Stimulated activated naive CD8-positive, alpha-beta T cell treated with anti-CD3 and anti-CD28 coated beads, Interleukin-15, Interleukin-2, amounts not matched to agents 100 U/mL and 50 U/mL, for 24 hours (primary cell): ENCODE data around the gene BRPF1.

ENCODE experiments used
- ATAC-seq: fragments of 150-1000 bp; cut with Tn5 transposase; one replicate; pipeline ENCODE4 v1.10.0; 2021
- DNase-seq: peaks from one replicate; pipeline ENCODE4 v3.0.0; 2021

BRPF1 gene

GRCh38 chr3:9731206-9732079 lies at the start of gene BRPF1:
BRPF1 (plus strand) TSS chr3:9731735; CDS start chr3:9734141, 2,406 bp downstream.
- peak; percentile 98 for ATAC-seq

DNA sequence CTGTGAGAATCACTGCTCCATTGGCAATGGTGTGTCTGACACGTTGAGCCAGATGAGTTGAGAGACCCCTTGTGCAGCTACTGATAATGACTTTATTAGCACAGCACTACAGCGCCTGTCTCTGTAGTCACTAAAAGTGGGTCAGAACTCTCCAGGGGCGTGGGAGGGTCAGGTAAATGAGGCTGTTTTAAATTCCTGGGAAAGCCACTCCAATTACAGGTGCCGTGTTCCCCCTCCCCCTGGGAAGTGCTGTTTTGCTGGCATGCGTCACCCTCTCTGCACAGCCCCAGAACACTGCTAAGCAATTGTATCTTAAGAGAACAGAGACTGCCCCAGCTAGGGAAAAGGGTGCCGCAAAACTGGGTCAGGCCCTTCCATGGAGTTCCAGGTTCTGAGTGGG lies 49.4 kb upstream of the BRPF1 start:
- no peak for DNase-seq
- ATAC-seq, result no peak

More at GRCh38 chr3:9731206-9732079, at the start of gene BRPF1:
- DNase-seq, result peak; percentile 100

DNA sequence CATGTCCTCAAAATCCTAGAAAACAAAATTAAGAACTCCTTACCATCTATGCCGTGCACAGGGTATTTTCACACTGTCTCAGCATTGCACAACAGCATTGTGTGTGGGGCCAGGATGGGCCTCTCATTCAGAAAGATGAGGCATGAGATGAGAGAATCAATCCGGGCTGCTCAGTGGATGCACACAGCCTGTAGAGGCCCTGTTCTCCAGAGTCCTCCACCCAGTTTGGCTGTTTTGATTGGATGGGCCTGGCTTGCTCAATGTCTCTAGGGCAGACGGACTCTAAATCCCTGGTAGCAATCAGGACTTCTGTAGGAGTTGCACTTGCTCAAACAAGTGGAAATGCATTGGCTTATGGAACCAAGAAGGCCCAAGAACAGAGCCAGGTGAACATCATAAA lies 48.1 kb upstream of the BRPF1 start:
- no peak for DNase-seq
- ATAC-seq, result no peak

GRCh38 chr3:9685216-9686049 lies 46.1 kb upstream of the BRPF1 start:
- ATAC-seq, result no peak
- DNase-seq, result no peak

GRCh38 chr3:9686050-9686550 lies 45.4 kb upstream of the BRPF1 start:
- DNase-seq (no peak), ATAC-seq (no peak)

GRCh38 chr3:9686703-9687102 lies 44.8 kb upstream of the BRPF1 start:
- DNase-seq (no peak), ATAC-seq (no peak)

GRCh38 chr3:9687514-9687913 lies 44.0 kb upstream of the BRPF1 start:
- DNase-seq, result no peak
- no peak for ATAC-seq

DNA sequence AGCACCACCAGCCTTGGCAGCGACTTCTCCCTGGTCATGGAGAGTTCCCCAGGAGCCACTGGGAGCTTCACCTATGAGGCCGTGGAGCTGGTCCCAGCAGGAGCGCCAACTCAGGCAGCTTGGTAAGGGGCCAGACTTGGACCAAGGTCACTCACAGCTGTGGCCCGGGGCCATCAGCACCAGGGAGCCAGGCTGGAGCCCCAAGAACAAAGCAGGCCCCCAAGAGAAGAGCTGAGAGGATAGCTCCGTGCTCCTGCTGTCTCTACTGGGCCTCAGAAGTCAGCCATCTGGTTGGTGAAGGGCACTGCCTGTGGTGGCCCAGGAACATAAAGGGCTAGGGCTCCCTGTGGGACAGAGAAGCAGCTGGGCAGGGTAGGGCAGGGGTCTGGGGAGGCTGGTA lies 42.6 kb upstream of the BRPF1 start:
- no peak for ATAC-seq
- DNase-seq, result no peak

DNA sequence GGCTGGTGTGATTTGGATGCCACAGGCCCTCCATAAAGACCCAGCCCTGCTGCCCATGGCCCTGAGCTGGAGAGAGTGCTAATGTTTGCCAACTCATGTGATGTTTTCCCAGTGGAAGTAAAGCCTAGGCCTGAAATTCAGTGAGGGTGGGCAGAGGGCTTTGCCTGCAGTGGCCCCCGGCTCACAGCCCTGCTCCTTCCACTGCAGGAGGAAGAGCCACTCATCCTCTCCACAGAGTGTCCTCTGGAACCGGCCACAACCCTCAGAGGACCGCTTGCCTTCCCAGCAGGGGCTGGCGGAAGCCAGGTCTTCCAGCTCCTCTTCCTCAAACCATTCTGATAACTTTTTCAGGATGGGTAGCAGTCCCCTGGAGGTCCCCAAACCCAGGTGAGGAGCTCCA lies 41.8 kb upstream of the BRPF1 start:
- DNase-seq (no peak), ATAC-seq (no peak)

- no peak for ATAC-seq
- peak; percentile 7 for DNase-seq
Observed at GRCh38 chr3:9690451-9691450, 40.8 kb upstream of the BRPF1 start.

DNA sequence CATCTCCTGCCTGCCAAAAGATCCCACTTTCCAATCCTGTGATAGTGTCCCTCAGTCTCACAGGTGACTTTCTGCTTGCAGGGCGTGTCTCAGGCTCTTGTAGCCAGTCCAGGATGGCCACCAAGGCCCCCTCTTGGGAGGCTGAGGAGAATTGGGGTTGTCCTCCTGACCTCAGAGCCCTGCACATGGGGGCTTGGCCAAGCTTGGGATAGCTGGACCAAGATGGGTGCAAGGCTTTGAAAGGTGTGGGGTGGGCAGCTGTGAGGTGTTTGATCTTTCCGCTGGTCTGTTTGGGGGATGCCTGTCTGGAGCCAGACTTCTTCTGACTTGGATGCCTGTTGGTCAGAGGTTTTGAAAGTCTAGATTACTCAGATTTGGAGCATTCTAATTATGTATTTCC lies 39.9 kb upstream of the BRPF1 start:
- DNase-seq, result no peak
- ATAC-seq, result no peak

DNA sequence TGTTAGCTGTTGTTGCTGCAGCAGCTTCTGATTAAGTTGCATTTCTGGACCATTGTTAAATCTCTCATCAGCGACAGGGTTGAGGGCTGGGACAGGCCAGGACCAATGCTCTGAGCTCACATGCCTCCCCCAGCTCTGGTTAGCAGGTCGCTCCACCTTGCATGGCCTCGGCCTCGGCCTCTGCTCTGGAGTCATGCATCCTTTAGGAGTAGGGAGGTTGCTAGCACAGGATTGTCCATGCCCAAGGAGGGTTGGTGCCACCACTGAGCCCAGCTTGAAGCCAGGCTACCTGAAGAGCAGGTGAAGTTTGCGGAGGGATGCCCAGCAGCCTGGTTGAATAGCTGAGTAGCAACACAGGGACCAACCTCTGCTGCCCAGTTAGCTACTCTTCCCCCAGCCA lies 39.1 kb upstream of the BRPF1 start:
- ATAC-seq, result no peak
- no peak for DNase-seq

DNA sequence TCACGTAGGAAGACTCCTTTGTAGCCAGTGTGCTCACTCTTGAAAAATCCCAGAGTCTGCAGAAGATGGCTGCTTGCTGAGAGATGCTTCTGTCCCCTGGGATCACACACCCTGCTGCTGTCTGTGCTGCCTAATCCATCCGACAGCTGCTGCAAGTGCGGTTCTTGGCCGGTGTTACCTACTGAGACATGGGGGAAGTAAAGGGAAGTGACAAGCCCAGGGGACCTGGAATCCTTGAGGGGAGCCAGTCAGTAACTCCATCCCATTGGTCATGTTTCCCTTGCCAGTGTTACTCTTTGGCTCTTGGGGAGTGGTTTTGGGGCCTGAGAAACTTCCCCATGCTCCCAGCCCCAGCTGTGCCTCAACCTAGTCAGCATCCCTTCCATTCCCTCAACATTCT lies 36.2 kb upstream of the BRPF1 start:
- DNase-seq (no peak), ATAC-seq (no peak)

DNA sequence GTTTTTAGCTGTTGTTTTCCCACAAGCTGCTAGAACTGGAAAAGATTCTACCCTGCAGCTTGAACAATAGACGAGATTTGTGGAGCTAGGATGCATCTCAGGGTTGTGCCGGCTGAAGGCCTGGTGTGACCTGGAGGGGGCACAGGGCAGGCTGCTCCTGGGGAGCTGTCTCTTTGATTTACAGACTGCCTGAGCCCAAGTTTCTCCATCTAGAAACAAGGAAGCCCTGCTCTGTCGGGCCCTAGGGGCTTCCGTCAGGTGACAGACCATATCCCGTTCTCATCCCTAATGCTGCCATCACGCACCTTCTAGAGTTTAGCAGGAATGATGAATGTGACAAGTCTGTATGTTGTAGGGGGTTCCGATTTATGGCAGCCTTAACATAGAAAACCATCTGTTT lies 35.8 kb upstream of the BRPF1 start:
- DNase-seq, result no peak

GRCh38 chr3:9696480-9697220 lies 34.9 kb upstream of the BRPF1 start:
- ATAC-seq (no peak), DNase-seq (no peak)

More for the DNA sequence above, 35.8 kb upstream of the BRPF1 start:
- no peak for ATAC-seq

DNA sequence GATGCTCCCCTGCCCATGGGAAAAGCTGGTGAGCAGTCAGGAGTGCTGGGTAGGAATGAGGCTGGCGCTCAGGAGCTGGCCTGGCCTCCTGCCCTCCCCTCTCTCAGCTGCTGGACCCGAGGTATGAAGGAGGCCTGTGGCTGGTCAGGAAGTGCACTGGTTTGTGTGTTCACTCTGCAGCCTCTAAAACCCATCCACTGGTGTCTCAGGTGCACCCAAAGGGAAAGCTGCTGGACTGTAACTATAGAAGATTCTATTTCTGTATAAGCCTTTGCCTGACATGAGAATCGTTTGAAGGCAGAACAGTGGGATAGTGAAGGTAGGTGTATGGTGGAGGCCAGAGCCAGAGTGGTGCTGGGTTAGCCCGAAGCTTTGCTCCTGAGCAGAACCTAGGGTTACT lies 33.6 kb upstream of the BRPF1 start:
- ATAC-seq (no peak), DNase-seq (no peak)

- ATAC-seq (no peak), DNase-seq (no peak)
Observed at GRCh38 chr3:9698293-9698692, 33.2 kb upstream of the BRPF1 start.

- ATAC-seq (no peak), DNase-seq (no peak)
Observed at GRCh38 chr3:9700536-9700935, 31.0 kb upstream of the BRPF1 start.

- ATAC-seq (no peak), DNase-seq (no peak)
Observed at GRCh38 chr3:9701006-9701405, 30.5 kb upstream of the BRPF1 start.

DNA sequence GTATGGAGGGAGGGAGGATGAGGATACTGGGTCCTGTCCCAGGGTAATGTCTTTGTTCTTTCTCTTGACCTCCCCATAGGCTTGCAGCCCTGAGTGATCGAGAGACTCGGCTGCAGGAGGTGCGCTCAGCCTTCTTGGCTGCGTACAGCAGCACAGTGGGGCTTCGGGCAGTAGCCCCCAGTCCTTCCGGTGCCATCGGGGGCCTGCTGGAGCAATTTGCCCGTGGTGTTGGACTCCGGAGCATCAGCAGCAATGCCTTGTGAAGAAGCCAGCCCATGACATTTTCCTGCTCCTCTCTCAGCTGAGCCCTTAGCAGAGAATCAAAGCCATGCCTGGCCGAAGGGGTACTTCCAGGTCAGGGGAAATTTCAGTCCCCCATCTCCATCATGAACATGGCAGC lies 29.8 kb upstream of the BRPF1 start:
- ATAC-seq, result no peak
- no peak for DNase-seq

DNA sequence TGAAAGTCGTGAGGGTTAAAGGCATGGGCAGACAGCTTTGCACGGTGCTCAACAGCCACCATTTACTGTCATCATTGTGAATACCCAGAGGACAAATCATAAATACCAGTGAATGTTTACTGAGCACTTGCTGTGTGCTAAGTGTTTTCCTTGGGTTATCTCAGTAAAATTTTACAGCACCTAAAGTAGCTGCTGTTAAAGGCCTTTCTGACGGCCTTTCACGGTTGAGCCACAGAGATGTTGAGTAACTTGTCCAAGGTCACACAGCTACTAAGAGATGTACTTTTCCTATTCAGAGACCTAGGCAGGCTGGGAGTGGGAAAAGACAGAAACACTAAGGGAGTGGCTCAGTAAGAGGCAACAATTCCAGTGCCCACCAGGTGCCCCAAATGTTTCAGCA lies 28.3 kb upstream of the BRPF1 start:
- DNase-seq, result no peak
- no peak for ATAC-seq
